ENCODE measurements around the gene PDCD1.
A peak's percentile ranks its signal among the peaks of the same experiment; 100 is the strongest.
"Not testable (repeated sequence)": the region's sequence is repeated elsewhere in the genome, so short reads cannot be mapped to it uniquely, and the experiment has no call there.

Gene PDCD1

GRCh38 chr2:241814393-241814642 is 44.4 kb downstream of the PDCD1 start:
- DNase-seq (ENCODE audit: low read depth in 3 of 3): no peak

- DNase-seq (ENCODE audit: low read depth in 3 of 3): no peak
These were observed 44.9 kb downstream of the PDCD1 start for GRCh38 chr2:241813644-241814392.

DNA sequence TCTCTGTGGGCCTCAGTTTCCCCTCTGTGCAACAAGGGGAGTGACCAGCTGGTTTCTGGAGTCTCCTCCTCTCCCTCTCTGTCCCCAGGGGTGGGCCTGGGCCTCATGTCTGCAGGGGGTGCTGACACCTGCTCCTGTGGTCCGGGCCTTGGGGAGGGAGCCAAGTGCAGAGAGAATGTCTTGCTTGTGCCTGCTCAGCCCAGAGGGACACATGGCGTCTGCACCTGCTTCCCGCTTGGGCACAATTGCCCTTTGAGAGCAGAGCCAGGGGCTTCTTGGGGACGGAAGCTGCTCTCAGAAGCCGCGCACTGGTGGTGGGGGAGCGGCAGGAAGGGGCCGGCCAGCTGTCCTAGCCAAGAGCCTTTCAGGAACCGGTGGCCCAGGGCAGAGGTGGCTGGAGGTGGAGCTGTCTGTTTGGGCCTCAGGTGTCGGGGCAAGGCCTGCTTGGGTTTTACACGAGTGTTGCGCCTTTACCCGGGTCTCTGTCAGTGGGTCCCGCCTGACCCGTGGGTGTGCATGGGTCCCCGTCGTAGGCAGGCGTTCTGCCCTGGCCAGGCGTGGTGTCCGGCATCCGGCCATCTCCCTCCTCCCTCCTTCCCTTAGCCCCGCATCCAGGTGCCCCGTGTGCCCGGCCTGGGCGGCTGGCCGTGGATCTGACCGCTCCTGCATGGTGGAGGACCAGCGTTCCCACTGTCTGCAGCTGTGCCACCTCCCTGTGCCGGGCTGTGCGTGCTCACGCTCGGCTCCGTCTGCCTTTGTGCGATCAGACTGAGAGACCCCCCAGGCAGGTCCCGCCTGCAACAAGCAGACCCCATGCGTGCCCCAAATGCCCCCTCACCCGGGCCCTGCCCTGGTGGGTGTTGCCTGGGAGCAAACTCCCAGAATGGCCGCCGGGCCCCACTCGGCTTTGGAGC is 45.7 kb downstream of the PDCD1 start:
- DNase-seq (ENCODE audit: low read depth in 3 of 3): no peak

DNA sequence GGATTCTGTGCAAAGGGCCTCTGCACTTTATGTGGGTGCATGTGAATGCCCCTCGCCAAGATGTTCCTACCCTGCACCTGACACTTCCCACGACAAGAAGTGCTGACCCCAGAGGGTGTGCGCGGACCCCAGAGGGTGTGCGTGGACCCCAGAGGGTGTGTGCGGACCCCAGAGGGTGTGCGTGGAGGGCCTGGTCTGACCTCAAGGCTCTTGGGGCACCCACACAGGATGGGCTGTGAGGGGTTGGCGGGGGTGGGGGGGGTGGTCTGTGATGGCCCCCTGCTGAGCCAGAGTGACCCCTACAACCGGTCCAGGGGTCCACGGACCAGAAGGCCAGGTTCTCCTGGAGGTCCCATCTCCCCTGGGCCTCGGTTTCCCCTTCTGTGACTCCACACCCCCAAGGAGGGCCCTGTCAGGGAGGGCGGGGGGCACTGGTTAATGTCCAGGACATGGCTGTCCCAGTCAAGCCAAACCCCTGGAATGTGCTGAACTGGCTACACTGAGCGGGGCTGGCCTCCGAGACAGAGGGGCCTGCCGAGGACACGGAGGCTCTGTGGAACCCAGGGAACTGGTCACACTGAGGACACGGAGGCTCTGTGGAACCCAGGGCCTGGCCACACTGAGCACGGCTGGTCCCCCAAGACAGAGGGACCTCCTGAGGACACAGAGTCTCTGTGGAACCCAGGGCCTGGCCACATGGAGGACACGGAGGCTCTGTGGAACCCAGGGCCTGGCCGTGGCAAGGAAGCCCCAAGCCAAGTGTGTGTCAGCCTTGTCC is 46.6 kb downstream of the PDCD1 start:
- DNase-seq (ENCODE audit: low read depth in 3 of 3): no peak

- DNase-seq (ENCODE audit: low read depth in 3 of 3): no peak
These were observed 47.3 kb downstream of the PDCD1 start for GRCh38 chr2:241811201-241811951.

GRCh38 chr2:241810307-241811200 is 48.1 kb downstream of the PDCD1 start:
- DNase-seq (ENCODE audit: low read depth in 3 of 3): no peak

- no peak for DNase-seq (ENCODE audit: low read depth in 3 of 3)
These were observed 49.0 kb downstream of the PDCD1 start for GRCh38 chr2:241809383-241810306.

GRCh38 chr2:241808721-241809382 is 49.8 kb downstream of the PDCD1 start, which contains the start of gene NEU4:
TSS of gene NEU4 (plus strand) at chr2:241809193. CDS start at chr2:241814485, 5,292 bp downstream.
- DNase-seq (ENCODE audit: low read depth in 3 of 3): no peak

DNA sequence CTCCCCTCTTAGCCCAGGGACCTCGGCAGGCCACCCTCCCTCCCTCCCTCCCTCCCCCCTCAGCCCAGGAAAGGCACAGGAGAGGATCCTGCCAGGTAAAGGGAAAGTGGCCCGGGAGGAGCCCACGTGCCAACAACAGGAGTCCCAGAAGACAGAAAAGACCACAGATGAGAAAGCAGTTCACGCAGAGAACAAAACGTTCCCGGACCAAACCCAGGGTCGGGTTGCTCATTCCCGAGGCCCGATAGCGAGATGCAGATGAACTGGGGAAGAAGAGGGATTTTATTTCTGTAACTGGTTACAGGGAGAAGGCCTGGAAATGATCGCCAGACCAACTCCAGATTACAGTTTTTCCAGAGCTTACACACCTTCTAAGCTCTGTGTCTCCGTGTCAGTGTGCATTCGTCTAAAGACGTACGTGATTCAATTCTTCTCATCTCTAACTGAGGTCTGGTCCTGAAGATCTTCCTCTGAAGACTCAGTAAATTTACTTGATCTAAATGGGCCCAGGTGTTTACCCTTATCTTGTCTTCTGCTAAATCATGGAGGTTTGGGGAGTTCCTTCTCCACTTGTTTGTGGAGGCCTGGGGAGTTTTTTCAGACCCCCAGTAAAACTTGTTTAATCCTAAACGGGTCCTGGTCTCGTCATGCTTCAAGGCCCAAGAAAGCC is 50.5 kb downstream of the PDCD1 start:
- DNase-seq (ENCODE audit: low read depth in 3 of 3): no peak

- DNase-seq (ENCODE audit: low read depth in 3 of 3): not testable (repeated sequence)
These were observed 52.5 kb downstream of the PDCD1 start for GRCh38 chr2:241806217-241806616.

DNA sequence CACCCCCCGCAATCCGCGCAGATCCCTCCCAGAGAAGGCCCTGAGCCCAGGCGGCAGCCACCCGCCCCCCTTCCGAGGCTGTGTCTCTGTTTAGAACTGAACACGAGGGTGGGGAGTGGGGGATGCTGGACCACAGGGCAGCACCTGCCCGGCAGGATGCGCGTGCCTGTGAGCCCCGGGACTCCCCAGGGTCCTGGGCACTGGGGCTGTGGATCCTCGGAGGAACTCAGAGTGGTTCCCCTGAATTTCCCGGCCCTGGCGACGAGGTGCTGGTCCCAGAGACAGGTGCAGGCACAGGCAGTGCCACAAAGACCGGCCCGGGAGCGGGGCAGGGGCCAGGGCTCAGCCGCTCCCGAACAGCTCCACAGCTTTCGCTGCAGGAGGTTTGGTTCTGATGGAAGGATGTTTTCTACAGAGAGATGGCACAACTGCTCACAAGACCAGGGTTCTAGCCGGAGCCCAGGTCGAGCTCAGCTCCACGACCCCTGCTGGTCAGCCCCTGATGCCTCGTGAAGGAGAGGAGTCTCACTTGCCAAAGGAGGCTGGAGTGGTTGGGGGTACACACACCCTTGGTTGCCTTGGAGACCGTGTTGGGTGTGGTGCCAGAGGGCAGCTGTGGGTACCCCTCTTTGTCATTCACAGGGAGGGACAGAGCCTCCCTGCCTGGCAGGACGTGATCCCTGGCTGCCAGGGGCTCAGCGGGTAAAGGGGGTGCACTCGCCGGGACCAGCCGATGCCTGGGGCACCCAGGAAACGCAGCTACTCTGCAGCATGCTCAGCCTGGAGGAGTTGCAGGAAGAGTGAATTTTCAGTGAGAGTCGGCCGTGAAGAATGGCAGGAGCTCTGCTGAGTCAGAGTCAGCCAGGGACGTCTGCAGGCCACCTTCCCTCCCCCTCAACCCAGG is 54.1 kb downstream of the PDCD1 start:
- DNase-seq (ENCODE audit: low read depth in 3 of 3): no peak

GRCh38 chr2:241803387-241804325 is 55.0 kb downstream of the PDCD1 start:
- DNase-seq (ENCODE audit: low read depth in 3 of 3): peak in 1 of 3 experiments; percentile 49

DNA sequence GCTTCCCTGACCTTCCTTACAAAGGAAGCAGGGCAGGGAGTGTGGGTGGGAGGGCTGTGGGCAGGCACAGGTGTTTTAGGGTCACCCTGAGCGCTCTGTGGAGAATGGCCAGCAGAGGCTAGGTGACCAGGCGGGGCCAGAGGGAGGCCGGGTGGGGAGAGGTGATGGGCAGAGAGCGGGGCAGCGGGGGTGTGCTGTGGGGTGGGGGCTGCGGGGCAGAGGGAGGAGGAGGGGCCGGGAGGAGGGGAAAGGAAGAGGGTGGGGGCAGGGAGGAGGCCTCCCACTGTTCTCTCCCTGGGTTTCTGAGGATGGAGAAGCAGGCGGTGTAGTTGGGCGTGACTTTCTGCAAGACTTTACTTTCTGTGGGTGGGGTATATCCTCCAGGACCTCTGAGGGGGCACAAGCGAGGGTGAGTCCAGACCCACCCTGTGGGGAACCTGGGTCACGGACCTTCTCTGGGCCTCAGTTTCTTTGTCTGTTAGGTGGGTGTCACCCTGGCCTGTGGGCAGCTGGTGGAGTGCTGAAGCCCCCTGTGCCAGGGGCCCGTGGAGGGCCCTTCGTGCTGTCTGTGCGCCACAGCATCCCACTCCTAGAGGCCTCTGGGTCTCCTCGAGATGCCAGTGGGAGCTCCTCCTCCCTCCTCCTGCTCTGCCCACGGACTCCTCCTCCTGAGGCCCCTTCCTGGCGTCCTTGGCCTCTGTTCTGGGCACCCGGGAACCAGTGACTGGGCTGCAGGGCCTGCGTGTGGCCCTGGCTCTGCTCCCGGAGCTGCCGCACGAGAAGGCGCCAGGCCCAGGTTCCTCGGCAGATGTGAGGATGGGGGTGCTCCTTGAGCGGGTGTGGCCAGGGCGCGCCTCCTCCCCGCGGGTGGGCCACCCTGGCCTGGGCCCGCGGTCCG is 56.0 kb downstream of the PDCD1 start:
- no peak for DNase-seq (ENCODE audit: low read depth in 3 of 3)

- no peak for DNase-seq (ENCODE audit: low read depth in 3 of 3)
These were observed 56.9 kb downstream of the PDCD1 start for GRCh38 chr2:241801611-241802420.
